Right atrium auricular region (tissue), 2 donors: Measurements from ENCODE around the gene DVL1. TPM values are rescaled to one million over a fixed set of nuclear protein-coding genes. Genes with fewer than 3 reads are reported as not detected.

ENCODE experiments used
- DNase-seq: peaks from one replicate; pipeline ENCODE4 v3.0.0-alpha.2; 2019; ENCODE audit warnings: low spot score
- H3K27ac ChIP-seq, 2 donors: fragments of 200-600 bp; sonication (generic); 1 replicate in 1 of 2; 2 replicates in 1 of 2; pipeline ENCODE4 v1.5.1; 2016 to 2019
- H3K27me3 ChIP-seq, 2 donors: fragments of 200-600 bp; sonication (generic); one replicate each; pipeline versions ENCODE4 v1.5.1 to v1.6.0; 2017 to 2019
- H3K36me3 ChIP-seq: fragments of 200-600 bp; sonication (generic); one replicate; pipeline ENCODE4 v1.5.1; 2016
- H3K4me1 ChIP-seq, 2 donors: fragments of 200-600 bp; sonication (generic); one replicate each; pipeline versions ENCODE4 v1.5.1 to v1.6.0; 2017 to 2019
- H3K4me3 ChIP-seq, 2 donors: fragments of 200-600 bp; sonication (generic); 1 replicate in 1 of 2; 2 replicates in 1 of 2; pipeline ENCODE4 v1.5.1; 2017 to 2019; ENCODE audit warnings: mild to moderate bottlenecking in 1 of 2, moderate library complexity in 1 of 2
- H3K9me3 ChIP-seq, 2 donors: fragments of 200-600 bp; sonication (generic); one replicate each; pipeline ENCODE4 v1.5.1; 2019
- CTCF ChIP-seq, 2 donors: fragments of 200-600 bp; sonication (generic); IDR thresholded peaks; one replicate each; pipeline ENCODE4 v1.5.1; 2019; ENCODE audit warnings: antibody characterized with exemption in 2 of 2
- total RNA-seq, 2 donors: library from RNA; depleted of rRNA; stranded (reverse); fragments of >200 nt; gene quantifications; one replicate each; pipeline ENCODE4 v1.1.0, GENCODE V29; 2016

DVL1 gene
- 10 to 100 TPM; 75.0 to 80.2 TPM for total RNA-seq

- Histone ChIP-seq H3K27ac (peak within 1 kb of the TSS; percentile 85 to 92), H3K4me3 (peak within 1 kb of the TSS; percentile 77 to 78), H3K4me1 (peaks cover 0 to 75% of the 10 kb centered on the region in 2 donors), H3K36me3 (peaks cover 6% of the 10 kb centered on the region), H3K9me3 (no peaks in the 10 kb centered on the region), H3K27me3 (peaks cover 6 to 9% of the 10 kb centered on the region in 2 donors)
- DNase-seq: no peak
- TF ChIP-seq CTCF (IDR thresholded peaks at IDR 0.05): peak in 1 of 2 donors; percentile 67
These were observed at the start of gene DVL1 for GRCh38 chr1:1349256-1350012. TSS of gene DVL1 (minus strand) at chr1:1349418. CDS start at chr1:1349065, 353 bp downstream.

- Histone ChIP-seq H3K27me3 (no peaks in the 10 kb centered on the region), H3K9me3 (no peaks in the 10 kb centered on the region), H3K4me3 (peak overlapping the region; percentile 95 to 99), H3K4me1 (peaks cover 0 to 32% of the 10 kb centered on the region in 2 donors), H3K36me3 (peaks cover 64% of the 10 kb centered on the region), H3K27ac (peak overlapping the region; percentile 84 to 88)
- no peak for TF ChIP-seq CTCF (IDR thresholded peaks at IDR 0.05)
- DNase-seq: no peak
These were observed 49.5 kb upstream of the DVL1 start for GRCh38 chr1:1398677-1399186.

GRCh38 chr1:1397839-1398523 lies 48.8 kb upstream of the DVL1 start:
- no peaks in the 10 kb centered on the region for H3K9me3 ChIP-seq
- peaks cover 0 to 32% of the 10 kb centered on the region in 2 donors for H3K4me1 ChIP-seq
- H3K27me3 ChIP-seq: no peaks in the 10 kb centered on the region
- H3K36me3 ChIP-seq: peaks cover 71% of the 10 kb centered on the region
- peak overlapping the region; percentile 95 to 99 for H3K4me3 ChIP-seq
- H3K27ac ChIP-seq: peak overlapping the region; percentile 84 to 88
- TF ChIP-seq CTCF (IDR thresholded peaks at IDR 0.05): no peak
- DNase-seq: no peak

- Histone ChIP-seq H3K27me3 (no peaks in the 10 kb centered on the region), H3K4me3 (no peak overlapping the region), H3K9me3 (no peaks in the 10 kb centered on the region), H3K36me3 (peaks cover 72% of the 10 kb centered on the region), H3K27ac (no peak overlapping the region), H3K4me1 (peaks cover 0 to 27% of the 10 kb centered on the region in 2 donors)
- no peak for TF ChIP-seq CTCF (IDR thresholded peaks at IDR 0.05)
- DNase-seq: no peak
These were observed 45.9 kb upstream of the DVL1 start for GRCh38 chr1:1395166-1395565.

DNA sequence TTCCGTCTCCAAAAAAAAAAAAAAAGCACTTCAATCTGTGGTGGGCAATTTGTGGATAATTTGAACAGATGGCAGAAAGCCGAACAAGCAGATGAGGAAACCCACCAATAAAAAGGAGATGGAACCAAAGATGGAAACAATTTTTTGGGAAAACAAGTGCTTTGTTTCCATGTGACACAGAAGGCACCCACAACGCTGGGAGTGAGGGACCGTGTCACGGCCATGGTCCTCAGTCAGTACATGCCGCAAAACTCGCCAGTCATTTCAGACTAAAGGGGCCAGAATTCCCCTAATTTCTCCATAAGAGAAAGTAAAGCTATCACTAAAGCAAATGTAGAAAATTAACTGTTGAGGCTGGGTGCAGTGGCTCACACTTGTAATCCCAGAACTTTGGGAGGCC lies 44.9 kb upstream of the DVL1 start:
- TF ChIP-seq CTCF (IDR thresholded peaks at IDR 0.05): no peak
- H3K36me3 ChIP-seq: peaks cover 82% of the 10 kb centered on the region
- no peak overlapping the region for H3K27ac ChIP-seq
- no peak for DNase-seq
- H3K27me3 ChIP-seq: no peaks in the 10 kb centered on the region
- peaks cover 0 to 22% of the 10 kb centered on the region in 2 donors for H3K4me1 ChIP-seq
- no peak overlapping the region for H3K4me3 ChIP-seq
- H3K9me3 ChIP-seq: no peaks in the 10 kb centered on the region
